ENCODE data around the gene PCIF1.

GRCh38 chr20:45967551-45968080 lies 33.1 kb downstream of the PCIF1 start:
- TF ChIP-seq CTCF (IDR thresholded peaks at IDR 0.05; ENCODE audit: poor library complexity) (no peak), EZH2 (IDR thresholded peaks at IDR 0.05; ENCODE audit: borderline replicate concordance) (no peak), EZH2phosphoT487 (IDR thresholded peaks at IDR 0.05; ENCODE audit: low read depth, severe bottlenecking, unreplicated experiment) (no peak)
